GM21526 (cell line): ENCODE measurements around the gene NAALADL2.

ENCODE experiments used
- ATAC-seq: cut with Tn5 transposase; IDR thresholded peaks from one replicate; pipeline ENCODE4 v1.9.1; 2021; ENCODE audit warnings: moderate library complexity; ENCODE audit not compliant: unreplicated experiment, low FRiP score

Gene NAALADL2

DNA sequence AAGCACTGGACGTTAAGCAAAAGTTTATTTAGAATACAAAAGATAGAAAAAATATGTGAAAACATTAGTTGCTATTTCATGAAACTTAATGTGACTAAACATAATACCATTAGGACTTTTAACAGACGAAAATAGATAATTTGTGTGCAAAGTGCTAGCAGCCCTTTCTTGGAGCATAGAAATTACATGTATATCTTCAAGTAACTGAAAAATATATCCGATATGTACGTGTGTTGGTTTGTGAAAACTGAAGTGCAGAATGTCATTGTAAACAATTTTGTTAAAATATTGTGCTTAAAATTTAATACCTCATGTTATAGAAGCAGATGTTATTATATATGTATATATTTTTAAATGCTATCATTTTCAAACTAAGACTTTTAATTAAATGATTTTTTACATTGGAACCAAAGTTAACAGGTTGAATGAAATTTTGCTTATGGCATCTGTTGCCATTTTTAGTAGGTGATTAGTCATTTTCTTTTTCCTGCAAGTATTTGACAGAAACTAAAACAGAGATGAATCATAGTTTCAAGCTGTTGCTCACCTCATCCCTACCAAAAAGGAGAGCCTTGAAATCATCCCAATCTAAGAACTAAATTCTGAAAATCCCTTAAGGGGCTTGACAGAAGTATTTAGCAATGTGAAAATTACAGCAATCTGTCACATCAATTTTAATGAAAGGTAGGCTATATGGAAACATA is 334.8 kb downstream of the NAALADL2 start:
- no peak for ATAC-seq

DNA sequence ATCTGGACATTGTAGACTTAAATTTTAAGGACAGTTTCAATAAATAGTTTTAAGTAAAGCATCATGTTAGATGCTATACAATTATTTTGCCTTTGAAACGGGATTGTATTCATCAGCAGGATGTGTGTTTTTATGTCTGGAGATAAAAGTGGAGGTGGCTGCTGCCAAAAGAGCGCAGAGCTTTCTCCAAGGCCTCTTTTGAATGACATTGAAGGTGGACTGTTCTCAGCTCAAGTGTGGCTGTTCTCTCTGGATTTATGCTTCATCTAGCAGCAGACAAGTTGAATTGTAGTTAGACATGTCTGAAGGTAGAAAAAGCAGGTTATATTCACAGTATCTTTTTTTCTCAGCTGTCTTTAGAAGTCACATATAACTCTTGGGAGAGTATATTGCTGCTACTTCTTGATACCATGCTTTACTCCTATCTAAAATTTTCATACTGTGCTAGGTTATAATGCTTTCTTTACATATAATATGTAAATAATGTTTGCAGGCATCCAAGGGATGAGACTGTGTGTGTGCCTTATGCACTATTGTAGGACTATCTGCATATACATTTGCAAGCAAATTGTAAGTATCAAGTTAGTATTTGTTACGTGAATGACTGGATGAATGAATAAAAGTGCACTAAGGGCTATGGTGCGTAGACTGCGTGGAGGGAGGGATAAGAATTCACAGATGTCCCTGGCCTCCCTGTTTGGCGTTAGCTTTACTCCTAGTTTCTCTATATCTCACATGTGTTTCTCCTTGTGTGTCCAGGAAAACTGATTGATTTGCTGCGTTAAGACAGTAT is 340.1 kb downstream of the NAALADL2 start:
- no peak for ATAC-seq

- ATAC-seq = no peak
Measured at GRCh38 chr3:175199961-175200360, 340.8 kb downstream of the NAALADL2 start.

- no peak for ATAC-seq
Measured at GRCh38 chr3:175200391-175201095, 341.4 kb downstream of the NAALADL2 start.

DNA sequence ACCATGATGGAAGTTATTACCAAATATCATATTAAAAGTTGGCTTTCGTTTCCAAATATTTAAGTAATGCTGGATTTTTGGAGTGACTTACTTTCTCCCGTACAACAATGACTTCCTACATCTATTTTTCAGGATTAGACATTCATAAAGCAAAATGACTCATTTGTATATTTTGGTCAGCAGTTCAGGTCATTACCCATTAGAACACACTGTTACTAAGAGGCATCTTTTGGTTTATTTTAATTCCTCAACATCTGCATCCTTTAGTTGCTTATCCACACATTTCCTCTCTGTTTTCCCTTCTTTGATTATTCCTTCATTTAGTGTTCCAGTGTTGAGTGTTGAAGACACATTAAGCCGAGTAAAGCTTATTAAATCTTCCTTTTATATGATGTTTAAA is 348.2 kb downstream of the NAALADL2 start:
- ATAC-seq = no peak

DNA sequence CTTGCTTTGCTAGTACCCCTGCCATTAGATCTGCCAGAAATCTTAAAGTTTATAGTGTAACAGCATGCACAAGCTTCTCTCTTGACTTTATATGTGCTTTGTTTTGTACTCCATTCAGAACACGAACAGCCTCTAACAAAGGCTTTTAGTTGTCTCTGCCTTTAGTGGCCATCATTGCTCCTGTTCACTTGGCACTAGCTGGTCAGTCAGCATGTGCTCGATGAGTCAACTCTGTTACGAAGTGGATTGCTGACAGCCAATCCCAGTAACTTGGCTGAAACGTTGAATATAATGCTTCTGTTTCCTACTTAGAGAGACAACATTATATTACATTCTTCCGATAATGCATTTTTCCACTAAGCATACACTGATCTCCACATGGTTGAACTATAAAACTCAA is 349.2 kb downstream of the NAALADL2 start:
- no peak for ATAC-seq

- ATAC-seq = no peak
Measured at GRCh38 chr3:175211466-175211865, 352.3 kb downstream of the NAALADL2 start.

DNA sequence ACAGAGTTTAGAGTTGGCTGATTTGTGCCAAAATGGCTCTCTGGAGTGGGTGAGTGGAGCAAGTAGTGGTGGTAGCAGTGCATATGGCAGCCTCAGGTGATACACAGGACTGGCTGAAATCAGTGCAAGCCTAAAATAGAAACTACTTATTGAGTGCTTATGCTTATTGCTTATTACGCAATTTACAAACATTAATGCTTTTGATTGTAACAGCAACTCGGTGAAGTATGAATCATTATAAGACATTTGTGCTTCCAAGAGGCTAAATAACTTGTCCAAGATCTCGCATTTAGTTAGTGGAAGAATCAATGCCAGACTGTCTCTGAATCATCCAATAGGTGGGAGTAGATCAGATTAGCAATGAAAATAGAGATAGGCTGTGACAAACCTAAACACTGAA is 353.8 kb downstream of the NAALADL2 start:
- no peak for ATAC-seq

GRCh38 chr3:175214216-175214615 is 355.1 kb downstream of the NAALADL2 start:
- no peak for ATAC-seq

DNA sequence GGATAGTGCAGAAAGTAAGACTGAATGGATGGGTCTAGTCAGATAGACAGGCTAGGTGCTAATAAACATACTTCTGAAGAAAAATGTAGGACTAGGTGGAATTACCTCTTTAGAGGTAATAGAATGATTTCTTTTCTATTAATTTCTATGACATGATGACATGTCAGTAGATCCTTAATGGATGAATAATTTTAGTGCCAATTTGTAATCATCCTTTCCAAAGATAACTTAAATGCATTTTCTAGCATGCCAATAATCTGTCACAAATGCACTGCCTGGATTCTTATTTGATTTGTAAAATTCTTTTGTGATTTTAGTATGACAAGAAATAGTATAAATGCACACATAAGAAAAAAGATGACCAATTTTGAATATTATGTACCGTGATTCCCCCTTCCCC is 356.7 kb downstream of the NAALADL2 start:
- ATAC-seq = no peak

DNA sequence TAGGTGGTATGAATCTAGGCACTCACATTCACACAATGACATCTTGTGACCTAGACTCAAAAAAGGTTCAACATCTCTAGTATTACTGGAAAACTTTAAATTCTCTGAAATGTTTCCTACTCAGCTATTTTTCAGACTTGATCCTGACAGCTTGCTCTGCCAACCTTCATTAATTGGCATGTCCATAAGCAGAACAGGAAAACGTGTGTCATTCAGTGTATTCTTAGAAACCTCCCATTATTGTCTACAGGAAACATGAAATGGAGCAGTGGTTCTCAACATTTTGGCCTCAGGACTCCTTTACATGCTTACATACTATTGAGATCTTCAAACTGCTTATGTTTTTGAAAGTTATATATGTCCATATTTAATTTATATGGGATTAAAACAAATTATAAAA is 363.2 kb downstream of the NAALADL2 start:
- no peak for ATAC-seq

GRCh38 chr3:175224051-175224450 is 364.9 kb downstream of the NAALADL2 start:
- ATAC-seq = no peak

DNA sequence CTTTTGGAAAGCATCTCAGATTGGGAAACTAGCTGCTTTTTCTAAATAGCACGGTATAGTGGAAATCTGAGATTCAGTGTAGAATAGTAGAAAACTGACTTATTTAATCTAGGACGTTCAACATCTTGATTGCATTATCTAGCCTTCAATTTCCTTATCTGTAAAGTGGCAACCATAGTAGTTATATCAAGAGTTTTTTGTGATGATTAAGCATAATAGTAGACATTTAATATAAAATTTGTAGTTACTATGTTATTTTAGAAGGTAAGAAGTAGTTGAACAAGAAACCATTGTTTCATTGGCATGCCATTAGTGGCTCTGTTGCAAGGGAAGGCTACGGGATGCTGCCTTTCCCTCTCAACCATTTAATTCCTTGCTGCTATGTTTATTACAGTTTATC is 367.3 kb downstream of the NAALADL2 start:
- ATAC-seq = no peak

DNA sequence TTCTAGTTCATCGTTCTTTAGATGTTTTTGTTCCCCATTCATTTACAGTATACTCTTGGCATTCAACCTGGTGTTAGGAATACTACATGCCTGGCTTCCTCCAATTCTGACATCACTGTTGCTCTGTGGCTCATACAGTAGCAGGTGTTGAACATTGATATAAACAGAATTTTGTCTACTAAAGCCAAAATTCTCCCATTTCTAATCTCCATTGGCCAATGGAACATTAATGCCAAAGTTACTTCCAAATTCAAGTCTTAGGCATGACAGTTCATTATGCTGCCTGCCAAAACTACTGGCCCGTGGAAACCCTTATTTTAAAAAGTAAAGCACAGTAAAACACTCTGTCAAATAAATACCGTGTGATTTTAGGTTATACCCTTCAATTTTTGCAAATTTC is 368.0 kb downstream of the NAALADL2 start:
- no peak for ATAC-seq

DNA sequence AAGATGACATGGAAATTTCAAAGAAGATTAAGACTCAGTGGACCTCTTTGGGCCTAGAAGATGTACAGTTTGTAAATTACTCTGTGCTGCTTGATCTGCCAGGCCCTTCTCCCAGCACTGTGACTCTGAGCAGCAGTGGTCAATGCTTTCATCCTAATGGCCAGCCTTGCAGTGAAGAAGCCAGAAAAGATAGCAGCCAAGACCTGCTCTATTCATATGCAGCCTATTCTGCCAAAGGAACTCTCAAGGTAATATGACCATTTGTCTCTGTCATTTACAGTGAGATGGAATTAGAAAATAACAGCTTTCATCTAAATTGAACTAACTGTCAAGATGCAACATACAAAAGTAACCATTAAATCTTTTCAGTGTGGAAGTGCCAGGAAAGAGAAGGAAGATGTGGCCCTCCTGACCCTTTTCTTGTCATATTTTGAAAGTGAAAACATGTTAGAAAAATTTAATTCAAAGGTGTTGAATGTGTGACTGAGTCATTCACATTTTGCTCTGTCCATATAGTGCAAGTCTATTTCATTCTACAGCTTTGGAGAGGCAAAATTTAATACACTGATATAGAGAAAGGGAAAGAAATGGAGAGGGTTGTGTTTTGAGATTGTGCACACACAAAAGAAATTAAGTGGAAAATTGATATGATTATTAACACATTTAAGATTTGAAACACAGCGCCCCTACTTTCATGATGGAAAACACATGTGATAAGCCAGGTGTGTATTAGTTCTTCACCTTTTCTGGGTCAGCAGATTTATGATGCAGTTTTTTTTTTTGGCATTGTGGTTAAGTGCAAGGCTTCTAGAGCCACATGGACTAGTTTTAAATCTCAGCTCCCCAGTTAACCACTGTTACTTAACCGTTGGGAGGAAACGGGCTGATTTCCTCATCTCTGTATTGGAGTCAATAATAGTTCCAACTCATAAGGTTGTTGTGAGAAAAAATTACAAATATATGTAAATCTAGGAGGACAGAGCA is 375.1 kb downstream of the NAALADL2 start:
- no peak for ATAC-seq

DNA sequence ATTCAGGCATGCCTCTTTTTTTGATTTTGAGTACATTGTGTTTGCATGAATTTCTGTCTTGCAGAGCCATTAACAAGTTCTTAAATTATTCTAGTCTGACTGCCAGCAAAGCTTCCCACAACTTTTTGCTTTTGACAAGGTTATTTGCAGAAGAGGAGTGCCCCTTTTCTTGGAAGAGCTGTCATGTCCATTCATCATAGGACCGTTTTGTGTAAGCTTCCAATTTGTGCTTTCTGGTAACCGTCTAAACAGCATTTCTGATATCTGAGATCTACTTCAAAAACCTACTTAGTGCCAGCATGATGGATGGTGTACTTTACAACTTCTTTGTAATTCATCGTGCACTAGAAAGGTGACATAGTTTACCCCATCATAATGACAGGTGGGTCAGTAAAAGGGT is 379.7 kb downstream of the NAALADL2 start:
- ATAC-seq = no peak

DNA sequence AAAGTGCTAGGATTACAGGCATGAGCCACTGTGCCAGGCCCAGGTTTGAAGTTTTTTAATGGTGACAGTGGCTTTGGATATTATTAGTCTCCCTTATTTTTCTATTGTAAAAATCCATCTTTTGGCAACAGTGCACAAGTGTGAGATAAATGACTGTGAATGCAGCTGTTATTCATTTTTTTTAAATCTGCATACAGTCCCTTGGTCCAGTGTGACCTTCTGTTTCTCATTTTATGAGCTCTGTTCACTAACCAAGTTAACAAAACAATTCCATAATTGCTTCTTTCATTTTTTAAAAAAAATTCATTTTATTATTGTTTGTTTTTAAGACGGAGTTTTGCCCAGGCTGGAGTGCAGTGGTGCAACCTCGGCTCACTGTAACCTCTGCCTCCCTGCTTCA is 381.8 kb downstream of the NAALADL2 start:
- ATAC-seq = no peak

DNA sequence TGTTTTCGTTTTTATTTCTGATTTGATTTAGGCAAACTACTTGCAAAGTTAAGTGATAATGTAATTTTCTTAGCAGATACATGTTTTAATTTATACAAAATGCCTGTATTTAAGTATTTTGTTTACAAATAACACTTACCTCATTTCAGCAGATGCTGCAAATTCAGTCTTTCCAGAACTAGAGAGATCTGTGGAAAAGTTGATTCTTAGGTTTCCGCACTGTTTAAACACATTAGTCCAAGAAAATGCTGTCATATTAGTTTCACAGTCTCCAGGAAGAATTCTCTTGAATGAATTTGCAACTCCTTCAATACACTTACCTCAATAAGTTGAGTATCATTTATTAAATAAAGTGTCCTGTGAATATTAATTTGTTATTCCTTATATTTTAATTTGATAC is 383.1 kb downstream of the NAALADL2 start:
- no peak for ATAC-seq

GRCh38 chr3:175246234-175246633 is 387.1 kb downstream of the NAALADL2 start:
- no peak for ATAC-seq

GRCh38 chr3:175246766-175247165 is 387.6 kb downstream of the NAALADL2 start:
- ATAC-seq = no peak
